ENCODE results near the gene ANKRD33.

ANKRD33 gene

DNA sequence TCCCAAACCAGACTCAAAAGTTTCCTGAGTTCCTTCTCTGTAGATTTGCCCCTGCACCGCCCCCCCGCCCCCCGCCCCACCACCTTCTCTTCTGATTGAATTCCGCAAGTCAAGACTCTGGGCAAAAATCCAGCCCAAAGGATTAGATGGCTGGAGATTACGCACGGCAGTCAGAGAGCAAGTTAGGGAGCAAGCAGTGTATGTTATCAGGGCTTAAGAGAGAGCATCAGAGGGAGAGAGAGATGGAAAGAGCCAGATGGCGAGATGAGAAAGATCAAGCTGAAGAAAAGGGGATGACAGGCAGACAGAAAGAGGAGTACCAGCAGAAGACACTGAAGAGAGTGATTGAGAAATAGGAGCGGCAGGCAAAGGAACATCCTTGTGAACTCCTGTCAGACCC, 13.9 kb upstream of the ANKRD33 start:
- Histone ChIP-seq H3K4me3 (no peak overlapping the region), H3K36me3 (no peaks in the 10 kb centered on the region), H3K27me3 (peaks cover 0 to 50% of the 10 kb centered on the region in 2 donors), H3K9me3 (no peaks in the 10 kb centered on the region), H3K4me1 (peaks cover 4 to 7% (median 6%) of the 10 kb centered on the region in 4 donors), H3K27ac (no peak overlapping the region)
- intact Hi-C loops (cut with DNase I; ENCODE audit: low total_unique reads), result no loop called here
- TF ChIP-seq, protein P1, sequence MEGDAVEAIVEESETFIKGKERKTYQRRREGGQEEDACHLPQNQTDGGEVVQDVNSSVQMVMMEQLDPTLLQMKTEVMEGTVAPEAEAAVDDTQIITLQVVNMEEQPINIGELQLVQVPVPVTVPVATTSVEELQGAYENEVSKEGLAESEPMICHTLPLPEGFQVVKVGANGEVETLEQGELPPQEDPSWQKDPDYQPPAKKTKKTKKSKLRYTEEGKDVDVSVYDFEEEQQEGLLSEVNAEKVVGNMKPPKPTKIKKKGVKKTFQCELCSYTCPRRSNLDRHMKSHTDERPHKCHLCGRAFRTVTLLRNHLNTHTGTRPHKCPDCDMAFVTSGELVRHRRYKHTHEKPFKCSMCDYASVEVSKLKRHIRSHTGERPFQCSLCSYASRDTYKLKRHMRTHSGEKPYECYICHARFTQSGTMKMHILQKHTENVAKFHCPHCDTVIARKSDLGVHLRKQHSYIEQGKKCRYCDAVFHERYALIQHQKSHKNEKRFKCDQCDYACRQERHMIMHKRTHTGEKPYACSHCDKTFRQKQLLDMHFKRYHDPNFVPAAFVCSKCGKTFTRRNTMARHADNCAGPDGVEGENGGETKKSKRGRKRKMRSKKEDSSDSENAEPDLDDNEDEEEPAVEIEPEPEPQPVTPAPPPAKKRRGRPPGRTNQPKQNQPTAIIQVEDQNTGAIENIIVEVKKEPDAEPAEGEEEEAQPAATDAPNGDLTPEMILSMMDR (IDR thresholded peaks at IDR 0.05), result no peak
- no peak for DNase-seq

DNA sequence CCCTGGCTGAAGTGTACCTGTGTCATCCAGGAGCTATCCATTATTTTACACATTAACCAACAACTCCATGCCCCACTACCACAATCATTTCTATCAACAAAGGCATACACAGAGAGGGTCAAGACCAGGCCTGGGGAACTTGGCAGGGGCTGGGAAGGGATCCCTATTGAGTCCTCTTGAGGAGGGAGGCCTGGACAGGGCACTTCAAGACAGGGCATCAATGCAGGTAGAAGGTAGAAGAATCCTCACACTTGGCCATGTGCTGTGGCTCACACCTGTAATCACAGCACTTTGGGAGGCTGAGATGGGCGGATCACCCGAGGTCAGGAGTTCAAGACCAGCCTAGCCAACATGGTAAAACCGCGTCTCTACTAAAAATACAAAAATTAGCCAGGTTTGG, 13.4 kb upstream of the ANKRD33 start:
- no peak for DNase-seq
- TF ChIP-seq, protein P1 (IDR thresholded peaks at IDR 0.05), result no peak
- Histone ChIP-seq H3K4me1 (peaks cover 0 to 2% (median under 1%) of the 10 kb centered on the region in 4 donors), H3K27me3 (peaks cover 0 to 45% of the 10 kb centered on the region in 2 donors), H3K27ac (no peak overlapping the region), H3K9me3 (no peaks in the 10 kb centered on the region), H3K4me3 (no peak overlapping the region), H3K36me3 (no peaks in the 10 kb centered on the region)
- intact Hi-C loops (cut with DNase I; ENCODE audit: low total_unique reads), result no loop called here

DNA sequence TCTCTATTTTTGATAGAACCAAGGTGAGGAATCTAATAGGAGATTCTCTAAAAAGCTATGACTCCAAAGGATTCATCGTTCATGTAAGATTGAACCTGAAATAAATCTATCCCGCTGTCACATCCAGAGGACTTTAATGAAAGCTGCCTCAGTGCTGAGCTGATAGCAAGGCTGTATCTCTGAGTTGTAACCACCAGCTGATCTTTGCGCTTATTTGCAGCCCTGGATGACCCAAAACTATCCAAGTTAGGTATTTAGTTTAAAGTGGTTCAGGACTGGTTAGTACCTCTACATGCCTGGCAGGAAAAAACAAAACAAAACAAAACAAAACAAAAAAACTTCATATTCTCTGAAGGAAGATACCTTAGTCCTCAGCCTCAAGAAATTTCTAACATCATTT, 8.8 kb upstream of the ANKRD33 start:
- H3K27me3 ChIP-seq, result peaks cover 0 to 12% of the 10 kb centered on the region in 2 donors
- H3K4me3 ChIP-seq, result no peak overlapping the region
- H3K9me3 ChIP-seq, result no peaks in the 10 kb centered on the region
- no peaks in the 10 kb centered on the region for H3K4me1 ChIP-seq
- no peak overlapping the region for H3K27ac ChIP-seq
- TF ChIP-seq, protein P1 (IDR thresholded peaks at IDR 0.05), result no peak
- H3K36me3 ChIP-seq, result no peaks in the 10 kb centered on the region
- intact Hi-C loops (cut with DNase I; ENCODE audit: low total_unique reads), result no loop called here
- no peak for DNase-seq

DNA sequence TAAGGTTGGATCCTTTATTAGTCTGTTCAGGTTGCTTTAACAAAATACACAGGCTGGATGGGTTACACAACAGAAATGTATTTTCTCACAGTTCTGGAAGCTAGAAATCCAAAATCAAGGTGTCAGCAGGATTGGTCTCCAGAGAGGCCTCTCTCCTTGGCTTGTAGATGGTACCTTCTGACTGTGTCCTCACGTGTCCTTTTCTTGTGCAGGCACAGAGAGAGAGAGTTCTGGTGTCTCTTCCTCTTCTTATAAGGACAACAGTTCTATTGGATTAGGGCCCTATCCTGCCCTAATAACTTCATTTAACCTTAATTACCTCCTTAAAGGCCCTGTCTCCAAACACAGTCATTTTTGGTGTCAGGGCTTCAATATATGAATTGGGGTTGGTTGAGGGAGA, 4.6 kb upstream of the ANKRD33 start:
- DNase-seq, result no peak
- H3K4me3 ChIP-seq, result no peak overlapping the region
- intact Hi-C loops (cut with DNase I; ENCODE audit: low total_unique reads), result no loop called here
- H3K4me1 ChIP-seq, result peaks cover 0 to 12% (median 6%) of the 10 kb centered on the region in 4 donors
- no peaks in the 10 kb centered on the region for H3K9me3 ChIP-seq
- H3K27me3 ChIP-seq, result peaks cover 0 to 8% of the 10 kb centered on the region in 2 donors
- H3K27ac ChIP-seq, result no peak overlapping the region
- no peaks in the 10 kb centered on the region for H3K36me3 ChIP-seq
- TF ChIP-seq, protein P1 (IDR thresholded peaks at IDR 0.05), result no peak

DNA sequence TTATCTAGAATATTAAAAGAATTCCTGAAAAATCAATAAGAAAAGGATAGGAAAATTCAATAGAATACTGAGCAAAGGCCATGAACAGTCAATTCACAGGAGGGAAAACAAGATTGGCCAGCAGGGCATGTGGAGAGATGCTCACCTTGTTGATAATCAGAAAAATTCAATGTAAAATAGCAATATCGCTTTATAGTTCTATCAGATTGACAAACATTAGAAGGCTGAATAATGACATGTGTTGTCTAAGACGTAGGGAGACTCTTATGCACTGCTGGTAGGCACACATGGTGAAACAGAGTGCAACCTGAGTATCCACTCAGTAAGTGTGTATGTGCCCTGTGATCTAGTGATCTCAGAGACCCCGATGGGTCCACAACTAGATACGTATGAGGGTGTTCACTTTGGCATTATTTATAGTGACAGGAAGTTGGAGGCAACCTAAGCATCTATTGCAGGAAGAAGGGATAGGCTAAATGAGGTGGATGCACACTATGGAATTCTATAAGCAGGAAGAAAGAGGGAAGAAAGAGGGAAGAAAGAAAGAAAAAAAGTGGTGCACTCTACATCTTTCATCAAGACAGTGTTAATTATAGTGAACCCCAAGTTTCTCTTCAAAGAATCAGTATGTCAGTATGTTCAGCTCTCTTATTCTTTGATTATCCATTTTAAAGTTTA, 3.8 kb upstream of the ANKRD33 start:
- no peak for DNase-seq
- Histone ChIP-seq H3K4me1 (peaks cover 0 to 12% (median 6%) of the 10 kb centered on the region in 4 donors), H3K36me3 (no peaks in the 10 kb centered on the region), H3K9me3 (no peaks in the 10 kb centered on the region), H3K4me3 (no peak overlapping the region), H3K27me3 (peaks cover 0 to 16% of the 10 kb centered on the region in 2 donors), H3K27ac (no peak overlapping the region)
- TF ChIP-seq, protein P1 (IDR thresholded peaks at IDR 0.05), result no peak
- intact Hi-C loops (cut with DNase I; ENCODE audit: low total_unique reads), result no loop called here

Data from tibial artery (tissue), 4 donors.